BLaER1 treated with 17β-estradiol and CSF1 and Interleukin-3, amounts not matched to agents 10 nM and 100 nM (cell line): ENCODE measurements around the gene CPSF4L.
A peak's percentile ranks its signal among the peaks of the same experiment; 100 is the strongest.
"Not testable (repeated sequence)": the region's sequence is repeated elsewhere in the genome, so short reads cannot be mapped to it uniquely, and the experiment has no call there.

Source experiments
- H3K27ac ChIP-seq, 11 experiments: shearing (Covaris generic); formaldehyde crosslinking; 2 replicates each; pipeline ENCODE4 v1.8.1; 2022
- H3K27me3 ChIP-seq, 11 experiments: shearing (Covaris generic); formaldehyde crosslinking; 2 replicates each; pipeline ENCODE4 v1.8.1; 2022
- H3K36me3 ChIP-seq, 11 experiments: shearing (Covaris generic); formaldehyde crosslinking; 2 replicates each; pipeline ENCODE4 v1.8.1; 2022
- H3K4me1 ChIP-seq, 10 experiments: shearing (Covaris generic); formaldehyde crosslinking; 2 replicates each; pipeline ENCODE4 v1.8.1; 2022
- H3K4me2 ChIP-seq, 11 experiments: shearing (Covaris generic); formaldehyde crosslinking; 2 replicates each; pipeline ENCODE4 v1.8.1; 2022
- H3K4me3 ChIP-seq, 10 experiments: shearing (Covaris generic); formaldehyde crosslinking; 2 replicates each; pipeline ENCODE4 v1.8.1; 2022
- H3K9ac ChIP-seq, 11 experiments: shearing (Covaris generic); formaldehyde crosslinking; 2 replicates each; pipeline ENCODE4 v1.8.1; 2022
- H3K9me3 ChIP-seq, 11 experiments: shearing (Covaris generic); formaldehyde crosslinking; replicated peaks in 1 of 11; 2 replicates each; pipeline ENCODE4 v1.8.1; 2022
- H4K20me1 ChIP-seq, 11 experiments: shearing (Covaris generic); formaldehyde crosslinking; 2 replicates each; pipeline ENCODE4 v1.8.1; 2022
- Cebpa-rat ChIP-seq, 11 experiments: shearing (Covaris generic); IDR thresholded peaks; 2 replicates each; pipeline ENCODE4 v1.8.1; 2022

The CPSF4L gene

DNA sequence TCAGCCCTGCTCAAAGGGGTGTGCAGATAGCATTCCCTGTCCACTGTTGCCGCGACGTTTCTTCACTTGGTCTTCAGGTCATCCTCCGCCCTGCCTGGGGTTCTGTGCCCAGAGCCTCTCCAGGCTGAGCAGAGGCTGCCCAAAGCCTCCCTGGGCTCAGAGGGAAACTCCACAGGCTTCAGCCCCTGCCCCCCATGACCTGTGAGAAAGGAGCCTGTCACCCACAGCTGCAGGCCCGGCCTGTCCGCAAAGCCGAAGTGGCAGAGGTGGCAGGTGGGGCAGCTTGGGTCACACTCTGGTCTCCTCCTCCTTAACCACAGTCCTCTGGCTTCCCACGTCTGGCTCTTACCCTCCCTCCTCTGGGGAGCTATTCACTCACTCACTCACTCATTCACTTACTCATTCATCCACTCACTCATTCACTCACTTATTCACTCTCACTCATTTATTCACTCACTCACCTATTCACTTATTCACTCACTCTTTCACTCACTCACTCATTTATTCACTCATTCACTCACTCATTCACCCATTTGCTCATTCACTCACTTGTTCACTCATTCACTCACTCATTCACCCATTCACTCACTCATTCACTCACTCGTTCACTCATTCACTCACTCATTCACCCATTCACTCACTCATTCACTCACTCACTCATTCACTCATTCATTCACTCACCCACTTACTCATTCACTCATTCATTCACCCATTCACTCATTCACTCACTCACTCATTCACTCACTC is 7.1 kb upstream of the CPSF4L start:
- no peaks in the 10 kb centered on the region; a peak in 1 of 22 replicates for H4K20me1 ChIP-seq
- H3K4me1 ChIP-seq = peaks cover 6 to 13% (median 10%) of the 10 kb centered on the region in 10 experiments; a peak in 14 of 20 replicates
- peaks cover 0 to 9% (median 5%) of the 10 kb centered on the region in 11 experiments; a peak in 6 of 22 replicates for H3K9me3 ChIP-seq
- H3K9ac ChIP-seq = no peak overlapping the region; a peak in 1 of 22 replicates
- H3K27ac ChIP-seq = no peak overlapping the region
- TF ChIP-seq Cebpa-rat (IDR thresholded peaks at IDR 0.05) = no peak
- no peaks in the 10 kb centered on the region for H3K27me3 ChIP-seq
- H3K4me2 ChIP-seq = peak overlapping the region in 1 of 11 experiments; percentile 21; a peak in 1 of 22 replicates
- no peaks in the 10 kb centered on the region for H3K36me3 ChIP-seq
- H3K4me3 ChIP-seq = no peak overlapping the region

DNA sequence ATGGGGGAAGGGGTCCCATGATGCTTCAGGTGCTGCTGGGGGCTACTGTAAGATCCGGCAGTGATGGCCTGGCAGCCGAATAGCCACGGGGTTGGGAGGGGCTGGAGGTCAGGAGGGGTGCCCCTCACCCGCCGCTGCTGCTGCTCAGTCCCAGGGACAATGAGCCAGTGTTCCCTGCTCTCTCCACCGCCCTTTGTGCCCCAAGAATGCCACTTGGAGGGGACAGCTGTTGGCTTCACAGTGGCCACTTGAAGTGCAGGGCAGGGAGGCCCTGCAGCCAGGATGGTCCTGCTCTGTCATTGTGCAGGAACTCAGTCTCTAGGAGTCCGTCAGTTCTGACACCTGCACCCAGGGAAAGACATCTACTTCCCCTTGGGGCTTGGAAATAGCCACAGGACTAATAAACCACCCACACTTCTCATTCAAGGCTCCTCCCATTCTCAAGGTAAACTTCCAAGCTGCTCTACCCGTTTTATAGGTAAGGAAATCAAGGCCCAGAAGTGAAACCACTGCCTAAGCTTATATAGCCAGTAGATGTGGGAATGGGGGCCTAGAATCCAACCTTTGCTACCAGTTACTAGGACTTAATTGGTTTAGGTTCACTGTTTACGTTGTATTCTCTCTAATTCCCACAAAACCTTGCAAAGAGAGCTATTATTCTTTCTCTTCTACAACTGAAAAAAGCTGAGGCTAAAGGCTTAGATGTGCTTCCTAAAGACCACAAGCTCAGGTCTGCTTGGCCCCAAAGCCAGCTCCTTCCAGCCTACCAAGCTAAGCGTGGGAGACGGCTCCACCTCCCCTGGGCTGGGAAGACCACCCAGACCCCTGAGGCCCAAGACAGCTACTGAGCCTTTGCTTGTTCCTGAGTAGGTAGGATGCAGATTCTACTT is 6.2 kb upstream of the CPSF4L start:
- no peak overlapping the region for H3K4me3 ChIP-seq
- no peak overlapping the region for H3K9ac ChIP-seq
- H3K27me3 ChIP-seq = no peaks in the 10 kb centered on the region
- peak overlapping the region in 1 of 11 experiments; percentile 21; a peak in 1 of 22 replicates for H3K4me2 ChIP-seq
- H4K20me1 ChIP-seq = no peaks in the 10 kb centered on the region; a peak in 1 of 22 replicates
- peaks cover 6 to 13% (median 10%) of the 10 kb centered on the region in 10 experiments; a peak in 14 of 20 replicates for H3K4me1 ChIP-seq
- TF ChIP-seq Cebpa-rat (IDR thresholded peaks at IDR 0.05) = no peak
- H3K36me3 ChIP-seq = no peaks in the 10 kb centered on the region
- no peak overlapping the region for H3K27ac ChIP-seq
- H3K9me3 ChIP-seq = peaks cover 0 to 9% (median 5%) of the 10 kb centered on the region in 11 experiments; a peak in 6 of 22 replicates

DNA sequence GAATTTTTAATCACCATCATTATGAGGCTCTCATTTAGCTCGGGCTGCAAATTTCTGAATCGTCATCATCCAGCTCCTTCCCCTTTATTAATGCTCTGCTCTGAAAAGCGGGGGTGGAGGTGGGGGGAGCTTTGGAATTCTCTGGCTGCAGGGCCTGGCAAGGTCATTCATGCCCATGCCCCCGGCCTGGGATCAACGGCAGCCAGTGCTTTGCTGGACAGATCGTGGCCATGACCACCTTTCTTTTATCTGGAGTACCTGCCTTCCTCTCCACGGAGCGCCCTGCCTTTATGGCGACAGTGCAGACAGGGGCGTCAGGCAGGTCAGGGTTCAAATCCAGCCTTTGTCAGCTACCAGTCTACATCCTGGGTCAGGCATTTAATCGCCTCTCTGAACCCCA is 5.1 kb upstream of the CPSF4L start:
- no peak overlapping the region for H3K4me3 ChIP-seq
- no peak overlapping the region for H3K27ac ChIP-seq
- H3K27me3 ChIP-seq = no peaks in the 10 kb centered on the region
- H3K36me3 ChIP-seq = no peaks in the 10 kb centered on the region
- no peaks in the 10 kb centered on the region for H4K20me1 ChIP-seq
- TF ChIP-seq Cebpa-rat (IDR thresholded peaks at IDR 0.05) = no peak
- H3K9me3 ChIP-seq = peaks cover 0 to 9% (median 5%) of the 10 kb centered on the region in 11 experiments; a peak in 6 of 22 replicates
- peaks cover 6 to 13% (median 10%) of the 10 kb centered on the region in 10 experiments; a peak in 14 of 20 replicates for H3K4me1 ChIP-seq
- no peak overlapping the region for H3K9ac ChIP-seq
- no peak overlapping the region for H3K4me2 ChIP-seq

DNA sequence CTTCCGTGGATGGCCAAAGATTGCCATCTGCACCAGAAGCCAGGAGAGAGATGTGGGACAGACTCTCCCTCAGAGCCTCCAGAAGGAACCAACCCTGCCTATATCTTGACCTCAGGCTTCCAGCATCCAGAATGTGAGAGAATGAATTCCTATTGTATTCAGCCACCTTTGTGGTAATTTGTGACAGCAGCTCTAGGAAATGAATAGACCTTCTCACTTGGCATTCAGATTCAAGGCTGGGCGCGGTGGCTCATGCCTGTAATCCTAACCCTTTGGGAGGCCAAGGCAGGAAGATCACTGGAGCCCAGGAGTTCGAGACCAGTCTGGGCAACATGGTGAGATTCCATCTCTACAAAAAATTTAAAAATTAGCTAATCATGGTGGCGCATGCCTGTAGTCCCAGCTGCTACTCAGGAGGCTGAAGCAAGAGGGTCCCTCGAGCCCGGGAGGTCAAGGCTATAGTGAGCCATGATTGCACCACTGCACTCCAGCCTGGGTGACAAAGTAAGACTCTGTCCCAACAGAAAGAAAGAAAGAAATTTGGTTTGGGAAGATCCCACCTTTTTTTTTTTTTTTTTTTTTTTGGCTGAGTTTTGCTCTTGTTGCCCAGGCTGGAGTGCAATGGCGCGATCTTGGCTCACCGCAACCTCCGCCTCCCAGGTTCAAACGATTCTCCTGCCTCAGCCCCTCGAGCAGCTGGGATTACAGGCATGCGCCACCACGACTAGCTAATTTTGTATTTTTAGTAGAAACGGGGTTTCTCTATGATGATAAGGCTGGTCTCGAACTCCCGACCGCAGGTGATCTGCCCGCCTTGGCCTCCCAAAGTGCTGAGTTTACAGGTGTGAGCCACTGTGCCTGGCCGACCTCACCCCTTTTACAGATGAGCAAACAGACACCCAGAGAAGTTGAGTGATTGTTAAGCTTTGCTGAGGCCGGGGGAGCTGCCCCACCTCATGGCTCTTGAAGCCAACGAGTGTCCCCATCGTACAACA is 4.3 kb upstream of the CPSF4L start:
- Histone ChIP-seq H3K4me3 (no peak overlapping the region), H4K20me1 (no peaks in the 10 kb centered on the region), H3K36me3 (no peaks in the 10 kb centered on the region), H3K4me1 (peaks cover under 1 to 13% (median 3%) of the 10 kb centered on the region in 10 experiments; a peak in 9 of 20 replicates), H3K27me3 (no peaks in the 10 kb centered on the region), H3K9ac (no peak overlapping the region), H3K9me3 (peaks cover 0 to 9% (median 5%) of the 10 kb centered on the region in 11 experiments; a peak in 6 of 22 replicates), H3K4me2 (no peak overlapping the region), H3K27ac (no peak overlapping the region)
- no peak for TF ChIP-seq Cebpa-rat (IDR thresholded peaks at IDR 0.05)

DNA sequence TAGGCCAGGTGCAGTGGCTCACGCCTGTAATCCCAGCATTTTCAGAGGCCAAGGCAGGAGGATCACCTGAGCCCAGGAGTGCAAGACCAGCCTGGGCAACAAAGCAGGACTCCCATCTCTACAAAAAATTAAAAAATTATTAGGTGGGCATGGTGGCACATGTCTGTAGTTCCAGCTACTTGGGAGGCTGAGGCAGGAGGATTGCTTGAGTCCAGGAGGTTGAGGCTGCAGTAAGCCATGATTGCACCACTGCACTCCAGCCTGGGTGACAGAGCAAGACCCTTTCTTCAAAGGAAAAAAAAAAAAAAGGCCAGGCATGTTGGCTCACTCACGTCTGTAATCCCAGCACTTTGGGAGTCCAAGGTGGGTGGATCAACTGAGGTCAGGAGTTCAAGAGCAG is 2.8 kb upstream of the CPSF4L start:
- H3K4me3 ChIP-seq, H3K9ac ChIP-seq, H3K36me3 ChIP-seq, H4K20me1 ChIP-seq, H3K9me3 ChIP-seq, H3K27me3 ChIP-seq, H3K27ac ChIP-seq, H3K4me2 ChIP-seq: not testable (repeated sequence)
- H3K4me1 ChIP-seq = peaks cover 0 to 13% (median 0%) of the 10 kb centered on the region in 10 experiments; a peak in 3 of 20 replicates

DNA sequence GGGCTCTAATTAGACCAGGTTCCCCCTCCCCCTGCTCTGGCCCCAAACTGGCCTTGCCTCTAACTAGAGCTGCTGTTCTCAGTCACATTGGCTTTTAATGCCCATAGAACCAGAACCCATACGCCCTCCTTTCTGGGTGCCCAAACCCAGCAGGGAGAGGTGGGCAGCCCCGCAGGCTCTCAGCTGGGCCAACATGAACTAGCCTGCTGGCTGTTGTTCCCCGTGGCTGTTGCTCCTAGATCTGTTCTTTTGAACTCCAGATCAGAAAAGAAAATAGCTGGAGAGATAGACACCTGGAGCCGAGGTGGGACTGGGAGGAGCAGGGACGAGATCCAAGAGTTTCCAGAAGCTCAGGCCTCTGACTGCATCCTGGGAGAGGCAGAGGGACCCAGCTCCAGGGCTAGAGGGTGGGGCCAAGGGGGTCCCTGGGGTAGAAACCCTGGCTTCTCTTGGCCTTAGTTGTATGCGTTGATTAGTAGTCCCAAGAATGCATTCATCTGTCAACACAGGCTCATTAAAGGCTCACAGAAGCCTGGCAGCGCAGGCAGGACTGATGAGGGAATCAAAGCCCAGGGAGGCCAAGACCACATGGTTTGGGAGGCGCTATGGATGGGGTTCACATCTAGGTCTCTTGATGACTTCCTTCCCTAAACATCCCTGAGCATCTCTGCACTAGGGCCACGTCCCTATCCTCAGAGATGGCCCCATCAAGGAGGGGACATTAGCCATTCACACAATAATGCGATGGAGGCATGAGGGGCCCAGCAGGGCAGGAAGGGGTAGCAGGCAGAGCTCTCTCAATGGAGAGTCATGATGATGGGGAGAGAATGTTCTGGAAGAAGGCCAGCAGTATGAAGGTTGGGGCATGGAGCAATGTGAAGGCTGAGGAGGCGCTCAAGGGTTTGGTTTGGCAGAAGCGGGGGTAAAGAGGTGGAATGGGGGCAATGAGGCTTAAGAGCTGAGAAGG is 1.3 kb upstream of the CPSF4L start:
- Histone ChIP-seq H3K27ac (no peak overlapping the region), H3K4me2 (no peak overlapping the region), H3K4me3 (no peak overlapping the region), H4K20me1 (no peaks in the 10 kb centered on the region), H3K36me3 (no peaks in the 10 kb centered on the region), H3K27me3 (no peaks in the 10 kb centered on the region), H3K4me1 (peaks cover 0 to 4% (median 0%) of the 10 kb centered on the region in 10 experiments; a peak in 1 of 20 replicates), H3K9me3 (no peaks in the 10 kb centered on the region), H3K9ac (no peak overlapping the region; a peak in 1 of 22 replicates)
- TF ChIP-seq Cebpa-rat (IDR thresholded peaks at IDR 0.05) = no peak

DNA sequence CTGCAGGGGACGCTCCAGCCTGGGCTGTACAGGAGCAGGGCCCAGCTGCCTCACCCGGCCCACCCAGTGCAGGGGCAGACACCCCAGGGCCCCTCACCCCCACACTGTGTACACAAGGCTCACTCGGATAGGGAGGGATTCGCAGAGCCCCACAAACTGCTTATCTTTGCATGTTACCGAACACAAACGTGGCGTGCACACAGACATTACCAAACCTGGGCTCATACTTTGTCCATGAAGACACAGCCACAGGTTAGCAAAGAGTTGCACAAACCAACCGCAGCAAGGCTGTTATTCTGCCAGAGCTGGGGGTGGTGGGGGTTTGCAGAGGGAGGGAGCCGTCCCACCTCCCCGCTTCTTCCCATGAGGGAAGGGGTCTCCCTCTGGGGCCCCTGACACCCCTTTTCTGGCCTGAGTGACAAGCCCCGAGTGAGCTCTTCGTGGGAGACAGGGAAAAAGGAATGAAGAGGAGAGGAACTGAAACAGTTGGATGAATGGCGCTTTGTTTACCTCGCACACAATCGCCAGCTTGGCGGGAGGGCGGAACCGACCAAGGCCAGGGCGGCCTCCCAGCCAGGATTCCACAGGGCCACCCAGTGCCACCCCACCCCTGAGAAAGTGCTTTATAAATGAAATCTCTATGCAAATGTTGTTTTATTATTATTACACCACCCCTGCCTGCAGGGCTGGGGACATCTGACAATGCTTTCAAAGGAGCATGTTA is 434 bp upstream of the CPSF4L start:
- TF ChIP-seq Cebpa-rat (IDR thresholded peaks at IDR 0.05) = no peak
- H3K36me3 ChIP-seq = no peaks in the 10 kb centered on the region
- H3K4me2 ChIP-seq = no peak overlapping the region
- H3K9ac ChIP-seq = no peak overlapping the region
- H3K9me3 ChIP-seq = no peaks in the 10 kb centered on the region
- H3K4me1 ChIP-seq = 0 out of 20 replicates have a peak, but pooled peaks cover 0 to 4% (median 0%) of the 10 kb centered on the region in 10 experiments
- no peak overlapping the region for H3K27ac ChIP-seq
- no peaks in the 10 kb centered on the region; a peak in 1 of 22 replicates for H4K20me1 ChIP-seq
- H3K27me3 ChIP-seq = no peaks in the 10 kb centered on the region
- H3K4me3 ChIP-seq = no peak overlapping the region
